GM12873 (cell line): ENCODE results near the gene PIP5K1C.

Experiments
- CTCF ChIP-seq: IDR thresholded peaks from 2 replicates; pipeline ENCODE4 v1.5.1; 2012; ENCODE audit warnings: low read depth, mild to moderate bottlenecking, moderate library complexity, low read length, control low read depth; ENCODE audit not compliant: insufficient read depth; ENCODE audit errors: missing control alignments

The PIP5K1C gene

GRCh38 chr19:3693025-3693925 lies 7.0 kb downstream of the PIP5K1C start:
- no peak for TF ChIP-seq CTCF

- peak; percentile 76 for TF ChIP-seq CTCF
These were observed 7.9 kb downstream of the PIP5K1C start for GRCh38 chr19:3692141-3693024.

GRCh38 chr19:3691726-3692125 lies 8.5 kb downstream of the PIP5K1C start:
- no peak for TF ChIP-seq CTCF

- TF ChIP-seq CTCF = no peak
These were observed 8.9 kb downstream of the PIP5K1C start for GRCh38 chr19:3691372-3691716.

- TF ChIP-seq CTCF = no peak
These were observed 9.5 kb downstream of the PIP5K1C start for GRCh38 chr19:3690551-3691371.

- TF ChIP-seq CTCF = no peak
These were observed 12.2 kb downstream of the PIP5K1C start for GRCh38 chr19:3687774-3688706.
